BLaER1 treated with 17β-estradiol and CSF1 and Interleukin-3, amounts not matched to agents 10 nM and 100 nM (cell line): Measurements from ENCODE around the gene CDO1.

Source experiments
- H3K27ac ChIP-seq, 11 experiments: shearing (Covaris generic); formaldehyde crosslinking; 2 replicates each; pipeline ENCODE4 v1.8.1; 2022
- H3K27me3 ChIP-seq, 11 experiments: shearing (Covaris generic); formaldehyde crosslinking; 2 replicates each; pipeline ENCODE4 v1.8.1; 2022
- H3K36me3 ChIP-seq, 11 experiments: shearing (Covaris generic); formaldehyde crosslinking; 2 replicates each; pipeline ENCODE4 v1.8.1; 2022
- H3K4me1 ChIP-seq, 10 experiments: shearing (Covaris generic); formaldehyde crosslinking; 2 replicates each; pipeline ENCODE4 v1.8.1; 2022
- H3K4me2 ChIP-seq, 11 experiments: shearing (Covaris generic); formaldehyde crosslinking; 2 replicates each; pipeline ENCODE4 v1.8.1; 2022
- H3K4me3 ChIP-seq, 10 experiments: shearing (Covaris generic); formaldehyde crosslinking; 2 replicates each; pipeline ENCODE4 v1.8.1; 2022
- H3K9ac ChIP-seq, 11 experiments: shearing (Covaris generic); formaldehyde crosslinking; 2 replicates each; pipeline ENCODE4 v1.8.1; 2022
- H3K9me3 ChIP-seq, 11 experiments: shearing (Covaris generic); formaldehyde crosslinking; replicated peaks in 1 of 11; 2 replicates each; pipeline ENCODE4 v1.8.1; 2022
- H4K20me1 ChIP-seq, 11 experiments: shearing (Covaris generic); formaldehyde crosslinking; 2 replicates each; pipeline ENCODE4 v1.8.1; 2022
- Cebpa-rat ChIP-seq, 11 experiments: shearing (Covaris generic); IDR thresholded peaks; 2 replicates each; pipeline ENCODE4 v1.8.1; 2022

Gene CDO1

DNA sequence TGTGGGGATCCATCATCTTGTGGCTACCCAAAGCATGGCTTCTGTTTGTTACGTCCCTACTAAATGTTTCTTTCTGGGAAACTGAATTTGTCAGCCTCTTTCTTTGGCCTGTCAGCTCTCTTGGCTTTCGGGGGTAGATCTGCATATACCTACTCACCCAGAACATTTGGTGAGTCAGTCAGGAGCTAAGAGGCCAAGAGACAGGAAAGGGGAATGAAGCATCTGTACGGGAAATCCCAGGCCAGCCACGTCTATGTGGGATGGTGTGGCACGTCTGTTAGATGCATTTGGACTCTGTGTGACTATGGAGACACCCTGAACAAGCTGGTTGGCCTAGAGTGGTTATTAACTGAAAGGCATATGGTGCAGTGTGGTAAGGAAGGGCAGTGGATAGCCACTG is 58.1 kb downstream of the CDO1 start:
- H3K27me3 ChIP-seq = no peaks in the 10 kb centered on the region
- H3K4me2 ChIP-seq = no peak overlapping the region
- H3K9me3 ChIP-seq = peaks cover 11 to 21% (median 12%) of the 10 kb centered on the region in 11 experiments
- no peak for TF ChIP-seq Cebpa-rat (IDR thresholded peaks at IDR 0.05)
- no peak overlapping the region for H3K4me3 ChIP-seq
- no peaks in the 10 kb centered on the region for H4K20me1 ChIP-seq
- no peaks in the 10 kb centered on the region for H3K36me3 ChIP-seq
- no peak overlapping the region for H3K27ac ChIP-seq
- H3K4me1 ChIP-seq = no peaks in the 10 kb centered on the region
- H3K9ac ChIP-seq = no peak overlapping the region

DNA sequence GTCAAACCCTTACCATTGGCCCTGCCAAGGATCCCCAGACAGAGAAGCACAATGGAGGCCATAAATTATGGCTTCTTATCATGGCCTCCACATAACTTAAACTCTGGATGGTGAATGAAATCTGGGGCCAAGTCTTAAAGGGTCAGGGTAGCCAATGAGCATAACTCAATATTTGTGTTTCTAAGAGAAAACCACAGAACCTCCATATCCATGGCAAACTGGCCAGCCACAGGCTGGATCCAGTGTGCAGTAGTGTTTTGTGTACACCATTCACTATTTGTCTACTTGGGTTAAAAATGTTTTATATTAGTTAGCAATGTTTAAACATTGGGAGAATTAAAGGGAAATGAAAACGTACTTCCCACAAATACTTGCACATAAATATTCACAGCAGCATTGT is 60.8 kb downstream of the CDO1 start:
- peaks cover 0 to 5% (median 0%) of the 10 kb centered on the region in 11 experiments; a peak in 1 of 22 replicates for H3K9me3 ChIP-seq
- H3K27ac ChIP-seq = no peak overlapping the region
- no peak for TF ChIP-seq Cebpa-rat (IDR thresholded peaks at IDR 0.05)
- no peak overlapping the region for H3K4me2 ChIP-seq
- H4K20me1 ChIP-seq = no peaks in the 10 kb centered on the region
- H3K4me1 ChIP-seq = peaks cover 0 to 8% (median 0%) of the 10 kb centered on the region in 10 experiments; a peak in 7 of 20 replicates
- no peaks in the 10 kb centered on the region for H3K36me3 ChIP-seq
- no peaks in the 10 kb centered on the region for H3K27me3 ChIP-seq
- no peak overlapping the region for H3K4me3 ChIP-seq
- no peak overlapping the region for H3K9ac ChIP-seq
